H1 (cell line): Measurements from ENCODE around the gene MLKL. TPM values are rescaled to one million over a fixed set of nuclear protein-coding genes. Genes with fewer than 3 reads are reported as not detected.

Experiments used
- CTCF ChIA-PET: fragments of 300-600 bp; sonication (Branson Sonifier 250); formaldehyde crosslinking; loops from one replicate; lab custom pipeline; 2021; ENCODE audit not compliant: partially characterized antibody; lab: Charles Lee
- POLR2A ChIA-PET: fragments of 300-600 bp; sonication (Branson Sonifier 250); formaldehyde crosslinking; loops from one replicate; lab custom pipeline; 2021; ENCODE audit warnings: inconsistent platforms; ENCODE audit not compliant: partially characterized antibody; lab: Charles Lee
- DNase-seq, 2 experiments: peaks; one replicate each; pipeline versions ENCODE4 v3.0.0 to v3.0.0-alpha.2; 2010 to 2022; ENCODE audit warnings: low spot score in 2 of 2, low read depth in 1 of 2, mixed read lengths in 1 of 2
- FAIRE-seq: peaks from 2 replicates; lab custom pipeline; 2011; peaks lifted over from hg19 to GRCh38; lab: Jason Lieb, UNC
- H2AFZ ChIP-seq: 2 replicates; pipeline ENCODE4 v1.8.1; 2012; ENCODE audit warnings: low read length, inconsistent platforms
- H2AK5ac ChIP-seq: 2 replicates; pipeline ENCODE4 v1.6.1; 2013; ENCODE audit warnings: low read depth, low read length
- H2BK120ac ChIP-seq: replicated peaks from 2 replicates; pipeline ENCODE3; 2013; ENCODE audit warnings: low read depth, low read length, inconsistent platforms
- H2BK12ac ChIP-seq: 2 replicates; pipeline ENCODE4 v1.6.1; 2013; ENCODE audit warnings: low read depth, low read length
- H2BK15ac ChIP-seq: 2 replicates; pipeline ENCODE4 v1.6.1; 2013; ENCODE audit warnings: low read length
- H2BK20ac ChIP-seq: 2 replicates; pipeline ENCODE4 v1.6.1; 2013; ENCODE audit warnings: low read length
- H2BK5ac ChIP-seq: 2 replicates; pipeline ENCODE4 v1.6.1; 2013; ENCODE audit warnings: low read depth, low read length
- H3K14ac ChIP-seq: 2 replicates; pipeline ENCODE4 v1.6.1; 2013; ENCODE audit warnings: inconsistent platforms; ENCODE audit not compliant: insufficient read length
- H3K18ac ChIP-seq: 2 replicates; pipeline ENCODE4 v1.6.1; 2013; ENCODE audit warnings: low read length; ENCODE audit errors: extremely low read depth
- H3K23ac ChIP-seq: 2 replicates; pipeline ENCODE4 v1.6.1; 2013; ENCODE audit warnings: inconsistent platforms; ENCODE audit not compliant: insufficient read length
- H3K23me2 ChIP-seq: 2 replicates; pipeline ENCODE4 v1.6.1; 2013; ENCODE audit warnings: low read depth, low read length
- H3K27ac ChIP-seq: 2 replicates; pipeline ENCODE4 v1.6.1; 2011; ENCODE audit warnings: low read depth, low read length, inconsistent platforms
- H3K27me3 ChIP-seq, 4 experiments: replicated peaks in 1 of 4; 1 replicate in 1 of 4; 2 replicates in 3 of 4; pipeline versions ENCODE4 v1.6.1 to v1.8.1; 2011 to 2013; ENCODE audit warnings: low read length in 3 of 4, mild to moderate bottlenecking in 3 of 4, inconsistent platforms in 2 of 4, mixed read lengths in 2 of 4, moderate library complexity in 1 of 4; ENCODE audit not compliant: control insufficient read depth in 3 of 4, insufficient read depth in 3 of 4; ENCODE audit errors: extremely low read depth in 1 of 4
- H3K36me3 ChIP-seq, 4 experiments: 2 replicates each; pipeline versions ENCODE4 v1.6.1 to v1.8.1; 2011 to 2013; ENCODE audit warnings: mild to moderate bottlenecking in 4 of 4, low read length in 3 of 4, moderate library complexity in 2 of 4, control low read depth in 1 of 4, inconsistent platforms in 1 of 4; ENCODE audit not compliant: insufficient read depth in 4 of 4, control insufficient read depth in 2 of 4
- H3K4ac ChIP-seq: replicated peaks from 2 replicates; pipeline ENCODE3; 2013; ENCODE audit warnings: low read length, low read depth, mixed read lengths, inconsistent platforms; ENCODE audit not compliant: insufficient read length
- H3K4me1 ChIP-seq, 4 experiments: replicated peaks in 1 of 4; 1 replicate in 1 of 4; 2 replicates in 3 of 4; pipeline versions ENCODE4 v1.6.1 to v1.8.1; 2011 to 2013; ENCODE audit warnings: low read length in 3 of 4, inconsistent platforms in 2 of 4, mixed read lengths in 1 of 4; ENCODE audit not compliant: insufficient read depth in 4 of 4, control insufficient read depth in 3 of 4
- H3K4me2 ChIP-seq, 2 experiments: 2 replicates each; pipeline versions ENCODE4 v1.6.1 to v1.8.1; 2011 to 2013; ENCODE audit warnings: low read depth in 2 of 2, low read length in 2 of 2, control low read depth in 1 of 2, inconsistent platforms in 1 of 2, mild to moderate bottlenecking in 1 of 2; ENCODE audit not compliant: insufficient read depth in 1 of 2
- H3K4me3 ChIP-seq, 4 experiments: fragments of 200-600, 300-600 bp in 1 of 4; sonication (generic), shearing (Covaris generic), sonication (Bioruptor Twin) in 1 of 4; 2 replicates each; pipeline versions ENCODE4 v1.5.1 to v1.8.1; 2011 to 2016; ENCODE audit warnings: low read length in 4 of 4, low read depth in 3 of 4, control low read depth in 2 of 4, inconsistent platforms in 2 of 4, mild to moderate bottlenecking in 2 of 4, mixed read lengths in 1 of 4, moderate library complexity in 1 of 4; ENCODE audit not compliant: insufficient read depth in 2 of 4; ENCODE audit errors: extremely low read depth in 1 of 4
- H3K56ac ChIP-seq: replicated peaks from 2 replicates; pipeline ENCODE3; 2013; ENCODE audit warnings: low read depth, mild to moderate bottlenecking, mixed read lengths, low read length, inconsistent platforms; ENCODE audit not compliant: insufficient read length
- H3K79me1 ChIP-seq: 2 replicates; pipeline ENCODE4 v1.6.1; 2013; ENCODE audit warnings: low read depth, low read length, control low read depth
- H3K79me2 ChIP-seq, 2 experiments: 2 replicates each; pipeline versions ENCODE4 v1.6.1 to v1.8.1; 2012 to 2013; ENCODE audit warnings: low read length in 2 of 2, mild to moderate bottlenecking in 2 of 2, inconsistent platforms in 1 of 2; ENCODE audit not compliant: insufficient read depth in 2 of 2, control insufficient read depth in 1 of 2
- H3K9ac ChIP-seq, 4 experiments: replicated peaks in 1 of 4; 1 replicate in 1 of 4; 2 replicates in 3 of 4; pipeline versions ENCODE4 v1.6.1 to v1.8.1; 2011 to 2013; ENCODE audit warnings: low read depth in 3 of 4, low read length in 3 of 4, control low read depth in 2 of 4, mild to moderate bottlenecking in 2 of 4, moderate library complexity in 2 of 4, inconsistent platforms in 1 of 4; ENCODE audit errors: extremely low read depth in 1 of 4
- H3K9me3 ChIP-seq, 2 experiments: 2 replicates each; pipeline versions ENCODE4 v1.6.1 to v1.8.1; 2012 to 2013; ENCODE audit warnings: mild to moderate bottlenecking in 2 of 2, moderate library complexity in 2 of 2, control low read depth in 1 of 2, inconsistent platforms in 1 of 2, low read depth in 1 of 2, low read length in 1 of 2, mixed read lengths in 1 of 2; ENCODE audit not compliant: insufficient read depth in 2 of 2
- H4K20me1 ChIP-seq, 2 experiments: replicated peaks in 1 of 2; 2 replicates each; pipeline versions ENCODE3 to v1.8.1; 2011 to 2013; ENCODE audit warnings: inconsistent platforms in 2 of 2, low read length in 2 of 2, mild to moderate bottlenecking in 1 of 2; ENCODE audit not compliant: insufficient read depth in 2 of 2, control insufficient read depth in 1 of 2
- H4K5ac ChIP-seq: 2 replicates; pipeline ENCODE4 v1.6.1; 2013; ENCODE audit warnings: low read length, low read depth, mixed read lengths, inconsistent platforms; ENCODE audit not compliant: insufficient read length
- H4K8ac ChIP-seq: 2 replicates; pipeline ENCODE4 v1.8.0; 2013; ENCODE audit warnings: mild to moderate bottlenecking, moderate library complexity, low read length, inconsistent platforms; ENCODE audit not compliant: insufficient read depth; ENCODE audit errors: extremely low read depth
- H4K91ac ChIP-seq: replicated peaks from 2 replicates; pipeline ENCODE3; 2013; ENCODE audit warnings: low read length, mixed read lengths, inconsistent platforms; ENCODE audit not compliant: insufficient read length
- CHD1 ChIP-seq: IDR thresholded peaks from 2 replicates; pipeline ENCODE4 v1.6.1; 2012; ENCODE audit warnings: low read depth, low read length, improper control_type of control experiment
- CTCF ChIP-seq, 3 experiments: IDR thresholded peaks; 1 replicate in 2 of 3; 2 replicates in 1 of 3; pipeline versions ENCODE4 v1.5.1 to v1.6.1; 2011; ENCODE audit warnings: low read length in 3 of 3, mild to moderate bottlenecking in 3 of 3, inconsistent platforms in 2 of 3, low read depth in 1 of 3, moderate library complexity in 1 of 3; ENCODE audit not compliant: insufficient read depth in 1 of 3; ENCODE audit errors: control extremely low read depth in 1 of 3
- E2F6 ChIP-seq: IDR thresholded peaks from 2 replicates; pipeline ENCODE4 v1.6.1; 2012; ENCODE audit warnings: inconsistent platforms
- GABPA ChIP-seq: IDR thresholded peaks from 2 replicates; pipeline ENCODE4 v1.6.1; 2011; ENCODE audit warnings: mild to moderate bottlenecking, low read length, moderate library complexity, borderline replicate concordance; ENCODE audit not compliant: insufficient read depth
- JUND ChIP-seq: IDR thresholded peaks from 2 replicates; pipeline ENCODE4 v1.6.1; 2011; ENCODE audit warnings: mild to moderate bottlenecking, improper control_type of control experiment, low read length
- NRF1 ChIP-seq: IDR thresholded peaks from 2 replicates; pipeline ENCODE4 v1.6.1; 2011; ENCODE audit warnings: mild to moderate bottlenecking, low read depth, low read length, improper control_type of control experiment
- SUZ12 ChIP-seq: fragments of 200-600 bp; sonication (generic); IDR thresholded peaks from 2 replicates; pipeline ENCODE4 v1.6.1; 2012; ENCODE audit warnings: mild to moderate bottlenecking, inconsistent platforms, low read length, moderate library complexity, mixed read lengths
- ZNF274 ChIP-seq: IDR thresholded peaks from 2 replicates; pipeline ENCODE4 v1.7.0; 2012; ENCODE audit warnings: low read length, borderline replicate concordance; ENCODE audit errors: extremely low read depth
- WGBS, 2 experiments: shearing (Covaris generic) in 1 of 2; methylation state at CpG; one replicate each; pipeline versions ENCODE4 v1.1.6 to v1.1.7; 2013 to 2015; ENCODE audit warnings: low lambda C conversion rate in 2 of 2, mixed read lengths in 2 of 2, inconsistent platforms in 1 of 2, low coverage in 1 of 2, missing lambda C conversion rate in 1 of 2; ENCODE audit not compliant: insufficient replicate concordance in 2 of 2, insufficient coverage in 1 of 2, insufficient read length in 1 of 2; ENCODE audit errors: extremely low coverage in 1 of 2, missing lambda C conversion rate in 1 of 2; 5-methylcytosine and 5-hydroxymethylcytosine counted together
- polyA plus RNA-seq, 7 experiments: library from polyadenylated mRNA; depleted of rRNA in 3 of 7; stranded (reverse) in 5 of 7; unstranded in 2 of 7; fragments of >200 nt in 5 of 7; fragments of 200-250 nt in 2 of 7; gene quantifications; 1 replicate in 5 of 7; 2 replicates in 1 of 7; 4 replicates in 1 of 7; pipeline versions ENCODE4 v1.2.1 to v1.2.3, GENCODE V29; 2011 to 2013; ENCODE audit warnings: missing spikeins in 2 of 7, mixed read lengths in 2 of 7
- total RNA-seq: library from RNA; stranded (reverse); fragmentation: NEBNext Ultra II Directional; extraction: Animal tissue kit (Norgen Biotek cat#: 25700); gene quantifications from 2 replicates; pipeline ENCODE4 v1.2.1, GENCODE V29; 2021

The MLKL gene
- total and polyA plus RNA-seq, 2 of the 8 experiments (the other 6 are each of a cell fraction or from before 2014, with no cell fraction given), result 1.6 to 2.1 TPM

- POLR2A ChIA-PET, result interaction anchor here (1.5 to 1.8 kb wide), 2 partner anchors 8 to 41 kb away, joined by 4 to 7 read pairs; no protein-coding TSS in a partner anchor
- H3K14ac ChIP-seq, result no peak overlapping the region
- no peak overlapping the region for H3K9ac ChIP-seq
- peaks cover 2 to 32% (median 26%) of the 10 kb centered on the region in 4 experiments for H3K4me1 ChIP-seq
- FAIRE-seq (no peak), DNase-seq (no peak)
- no peak overlapping the region for H3K4me3 ChIP-seq
- no peak overlapping the region; the same call in 1 of the 2 replicates for H3K18ac ChIP-seq
- 97% methylated on average over 15 of the region's 15 CpGs; no CpG with 5 or more reads in 1 of the 2 experiments for WGBS, 2 experiments
- no peak overlapping the region for H3K27ac ChIP-seq
- no peak overlapping the region for H4K8ac ChIP-seq
- H2BK20ac ChIP-seq, result peak overlapping the region; percentile 86
- no peaks in the 10 kb centered on the region for H3K79me2 ChIP-seq
- H3K23me2 ChIP-seq, result no peaks in the 10 kb centered on the region
- no peak overlapping the region for H2BK15ac ChIP-seq
- H3K9me3 ChIP-seq, result no peaks in the 10 kb centered on the region
- CTCF ChIA-PET, result interaction anchor here (0.6 to 32.9 kb wide), 7 partner anchors 11 to 469 kb away, joined by 3 to 576 read pairs (median 6); partner anchors contain the start of gene FA2H
- H2BK12ac ChIP-seq, result peak overlapping the region; percentile 97; the same call in 1 of the 2 replicates
- TF ChIP-seq JUND (no peak), SUZ12 (no peak), CTCF (IDR thresholded peaks at IDR 0.05; ENCODE audit: control extremely low read depth in 1 of 3, insufficient read depth in 1 of 3, low read depth in 1 of 3, low read length in 3 of 3) (no peak), ZNF274 (no peak), E2F6 (no peak), GABPA (no peak), CHD1 (no peak), NRF1 (no peak)
- H2BK5ac ChIP-seq, result no peak overlapping the region; the same call in 1 of the 2 replicates
- no peak overlapping the region for H4K91ac ChIP-seq
- no peak overlapping the region for H3K23ac ChIP-seq
- no peaks in the 10 kb centered on the region for H3K36me3 ChIP-seq
- H2AK5ac ChIP-seq, result no peak overlapping the region; the same call in 1 of the 2 replicates
- 0 out of 7 replicates have a peak, but pooled peaks cover 0 to 2% (median 0%) of the 10 kb centered on the region in 4 experiments for H3K27me3 ChIP-seq
- no peak overlapping the region for H3K4ac ChIP-seq
- no peak overlapping the region for H2BK120ac ChIP-seq
- H3K79me1 ChIP-seq, result no peaks in the 10 kb centered on the region
- H3K4me2 ChIP-seq, result no peak overlapping the region
- no peaks in the 10 kb centered on the region for H4K20me1 ChIP-seq
- no peak overlapping the region for H3K56ac ChIP-seq
- no peak overlapping the region for H4K5ac ChIP-seq
- H2AFZ ChIP-seq, result no peak overlapping the region
Measured at GRCh38 chr16:74732707-74733350, 32.2 kb upstream of the MLKL start.
